SK-N-SH (cell line): ENCODE measurements around the gene OR2M5. TPM values are rescaled to one million over a fixed set of nuclear protein-coding genes. Genes with fewer than 3 reads are reported as not detected.

ENCODE experiments used
- CTCF ChIA-PET: fragments of 300-600, 350-600 bp; formaldehyde crosslinking; extraction: SDS; loops from one replicate; lab custom pipeline; 2021; lab: Yijun Ruan, JAX
- POLR2A ChIA-PET: fragments of 350-600 bp; sonication (Branson Sonifier 250); formaldehyde crosslinking; extraction: SDS; loops from one replicate; lab custom pipeline; 2020; ENCODE audit warnings: antibody characterized with exemption, inconsistent platforms; lab: Yijun Ruan, JAX
- DNase-seq: peaks from one replicate; pipeline ENCODE4 v3.0.0; 2012
- H2AFZ ChIP-seq: fragments of 200-600 bp; sonication (generic); 2 replicates; pipeline ENCODE4 v1.8.1; 2016; ENCODE audit warnings: antibody characterized with exemption, mild to moderate bottlenecking, low read depth
- H3F3A ChIP-seq: fragments of 200-600 bp; sonication (generic); replicated peaks from 2 replicates; pipeline ENCODE3; 2016; ENCODE audit warnings: antibody characterized with exemption, mild to moderate bottlenecking; ENCODE audit not compliant: insufficient read depth
- H3K27ac ChIP-seq, 2 experiments: fragments of 200-500 bp in 1 of 2; fragments of 200-600 bp in 1 of 2; sonication (Bioruptor generic) in 1 of 2; sonication (generic), shearing (Covaris generic) in 1 of 2; 2 replicates each; pipeline versions ENCODE4 v1.5.1 to v1.6.1; 2014 to 2016; ENCODE audit warnings: low read depth in 2 of 2, inconsistent platforms in 1 of 2, low read length in 1 of 2, mild to moderate bottlenecking in 1 of 2, mixed read lengths in 1 of 2
- H3K27me3 ChIP-seq: fragments of 200-600 bp; sonication (generic), shearing (Covaris generic); 2 replicates; pipeline ENCODE4 v1.6.1; 2016; ENCODE audit warnings: mixed run types; ENCODE audit not compliant: insufficient read depth
- H3K36me3 ChIP-seq, 2 experiments: fragments of 200-500 bp in 1 of 2; fragments of 200-600 bp in 1 of 2; sonication (Bioruptor generic) in 1 of 2; sonication (generic) in 1 of 2; replicated peaks in 1 of 2; 2 replicates each; pipeline versions ENCODE3 to v1.5.1; 2014 to 2016; ENCODE audit warnings: low read length in 1 of 2, mild to moderate bottlenecking in 1 of 2; ENCODE audit not compliant: insufficient read depth in 2 of 2, control insufficient read depth in 1 of 2
- H3K4me1 ChIP-seq, 2 experiments: fragments of 200-500 bp in 1 of 2; fragments of 200-600 bp in 1 of 2; sonication (Bioruptor generic) in 1 of 2; sonication (generic), shearing (Covaris generic) in 1 of 2; 2 replicates each; pipeline versions ENCODE4 v1.5.1 to v1.6.1; 2014 to 2016; ENCODE audit warnings: low read depth in 1 of 2, low read length in 1 of 2, mixed run types in 1 of 2; ENCODE audit not compliant: insufficient read depth in 2 of 2, control insufficient read depth in 1 of 2
- H3K4me2 ChIP-seq: fragments of 200-600 bp; sonication (generic), shearing (Covaris generic); 2 replicates; pipeline ENCODE4 v1.6.1; 2017; ENCODE audit warnings: mixed run types
- H3K4me3 ChIP-seq, 2 experiments: fragments of 200-500 bp in 1 of 2; fragments of 200-600 bp in 1 of 2; sonication (Bioruptor generic) in 1 of 2; sonication (generic), shearing (Covaris generic) in 1 of 2; 2 replicates each; pipeline versions ENCODE4 v1.5.1 to v1.8.1; 2014 to 2016; ENCODE audit warnings: low read depth in 2 of 2, inconsistent platforms in 1 of 2, low read length in 1 of 2, mild to moderate bottlenecking in 1 of 2, mixed read lengths in 1 of 2, moderate library complexity in 1 of 2
- H3K79me2 ChIP-seq: fragments of 200-600 bp; sonication (generic); 2 replicates; pipeline ENCODE4 v1.8.1; 2017; ENCODE audit warnings: mild to moderate bottlenecking; ENCODE audit not compliant: insufficient read depth
- H3K9ac ChIP-seq: fragments of 200-600 bp; sonication (generic); 2 replicates; pipeline ENCODE4 v1.6.1; 2017; ENCODE audit warnings: mixed run types
- H3K9me2 ChIP-seq: fragments of 200-600 bp; sonication (generic); 2 replicates; pipeline ENCODE4 v1.6.1; 2017; ENCODE audit warnings: mixed run types
- H3K9me3 ChIP-seq: fragments of 200-600 bp; sonication (generic); 2 replicates; pipeline ENCODE4 v1.6.1; 2017; ENCODE audit warnings: mixed run types, mild to moderate bottlenecking, moderate library complexity
- H4K20me1 ChIP-seq: fragments of 200-600 bp; sonication (generic); 2 replicates; pipeline ENCODE4 v1.6.1; 2017; ENCODE audit warnings: mild to moderate bottlenecking, mixed run types; ENCODE audit not compliant: insufficient read depth
- CHD2 ChIP-seq: fragments of 150-350 bp; IDR thresholded peaks from 2 replicates; pipeline ENCODE4 v1.6.1; 2018; ENCODE audit warnings: low read length; ENCODE audit not compliant: partially characterized antibody
- ELF1 ChIP-seq: IDR thresholded peaks from 2 replicates; pipeline ENCODE4 v1.4.0; 2012
- GABPA ChIP-seq: IDR thresholded peaks from 2 replicates; pipeline ENCODE4 v1.4.0; 2012; ENCODE audit warnings: low read depth, mild to moderate bottlenecking
- GATA2 ChIP-seq: sonication (generic); formaldehyde crosslinking; IDR thresholded peaks from 2 replicates; pipeline ENCODE4 v1.5.0; 2020; ENCODE audit warnings: mild to moderate bottlenecking, missing genetic modification reagents
- MEF2A ChIP-seq: IDR thresholded peaks from 2 replicates; pipeline ENCODE4 v1.4.0; 2012; ENCODE audit warnings: low read depth, borderline replicate concordance
- RAD21 ChIP-seq: IDR thresholded peaks from 2 replicates; pipeline ENCODE4 v1.6.1; 2012; ENCODE audit warnings: mild to moderate bottlenecking, low read length
- TEAD4 ChIP-seq: IDR thresholded peaks from 2 replicates; pipeline ENCODE4 v1.4.0; 2012; ENCODE audit warnings: mild to moderate bottlenecking, borderline replicate concordance; ENCODE audit not compliant: insufficient read depth
- ZBTB33 ChIP-seq: IDR thresholded peaks from 2 replicates; pipeline ENCODE4 v1.4.0; 2012; ENCODE audit warnings: low read depth, borderline replicate concordance
- WGBS: methylation state at CpG from one replicate; pipeline ENCODE4 v1.1.6; 2017; ENCODE audit warnings: low lambda C conversion rate; 5-methylcytosine and 5-hydroxymethylcytosine counted together
- polyA plus RNA-seq, 3 experiments: library from polyadenylated mRNA; depleted of rRNA; stranded (reverse); fragments of >200 nt; gene quantifications; 2 replicates each; pipeline ENCODE4 v1.2.3, GENCODE V29; 2012
- TF ChIP-seq, protein P1 (sequence below): fragments of 200-600 bp; sonication (generic); IDR thresholded peaks from 2 replicates; pipeline ENCODE4 v1.6.1; 2017; ENCODE audit warnings: antibody characterized with exemption, mild to moderate bottlenecking, moderate library complexity

OR2M5 gene
- polyA plus RNA-seq, 1 of the 3 experiments (the other 2 are of a cell fraction): not detected

DNA sequence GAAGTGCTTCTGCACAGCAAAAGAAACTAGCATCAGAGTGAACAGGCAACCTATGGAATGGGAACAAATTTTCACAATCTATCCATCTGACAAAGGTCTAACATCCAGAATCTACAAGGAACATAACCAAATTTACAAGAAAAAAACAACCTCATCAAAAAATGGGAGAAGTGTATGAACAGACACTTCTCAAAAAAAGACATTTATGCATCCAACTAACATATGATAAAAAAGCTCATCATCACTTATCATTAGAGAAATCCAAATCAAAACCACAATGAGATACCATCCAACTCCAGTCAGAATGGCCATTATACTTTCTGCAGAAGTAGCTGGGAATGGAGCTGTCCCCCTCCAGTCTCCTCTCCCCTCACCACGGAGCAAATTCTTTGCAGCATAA lies 49.2 kb downstream of the OR2M5 start:
- Histone ChIP-seq H3K79me2 (no peaks in the 10 kb centered on the region), H3K4me2 (no peak overlapping the region), H3K4me1 (no peaks in the 10 kb centered on the region), H2AFZ (no peak overlapping the region), H3K27me3 (no peaks in the 10 kb centered on the region), H3K9me3 (no peaks in the 10 kb centered on the region), H3K9ac (no peak overlapping the region), H3K4me3 (no peak overlapping the region), H4K20me1 (no peaks in the 10 kb centered on the region), H3K27ac (no peak overlapping the region), H3F3A (no peaks in the 10 kb centered on the region), H3K36me3 (no peaks in the 10 kb centered on the region), H3K9me2 (no peaks in the 10 kb centered on the region)
- ChIA-PET CTCF (no interaction called here), POLR2A (no interaction called here)
- TF ChIP-seq, protein P1, sequence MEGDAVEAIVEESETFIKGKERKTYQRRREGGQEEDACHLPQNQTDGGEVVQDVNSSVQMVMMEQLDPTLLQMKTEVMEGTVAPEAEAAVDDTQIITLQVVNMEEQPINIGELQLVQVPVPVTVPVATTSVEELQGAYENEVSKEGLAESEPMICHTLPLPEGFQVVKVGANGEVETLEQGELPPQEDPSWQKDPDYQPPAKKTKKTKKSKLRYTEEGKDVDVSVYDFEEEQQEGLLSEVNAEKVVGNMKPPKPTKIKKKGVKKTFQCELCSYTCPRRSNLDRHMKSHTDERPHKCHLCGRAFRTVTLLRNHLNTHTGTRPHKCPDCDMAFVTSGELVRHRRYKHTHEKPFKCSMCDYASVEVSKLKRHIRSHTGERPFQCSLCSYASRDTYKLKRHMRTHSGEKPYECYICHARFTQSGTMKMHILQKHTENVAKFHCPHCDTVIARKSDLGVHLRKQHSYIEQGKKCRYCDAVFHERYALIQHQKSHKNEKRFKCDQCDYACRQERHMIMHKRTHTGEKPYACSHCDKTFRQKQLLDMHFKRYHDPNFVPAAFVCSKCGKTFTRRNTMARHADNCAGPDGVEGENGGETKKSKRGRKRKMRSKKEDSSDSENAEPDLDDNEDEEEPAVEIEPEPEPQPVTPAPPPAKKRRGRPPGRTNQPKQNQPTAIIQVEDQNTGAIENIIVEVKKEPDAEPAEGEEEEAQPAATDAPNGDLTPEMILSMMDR: no peak
- TF ChIP-seq GABPA (no peak), MEF2A (no peak), ZBTB33 (no peak), ELF1 (no peak), GATA2 (CRISPR knock-in tag) (no peak), TEAD4 (no peak), RAD21 (no peak), CHD2 (no peak)
- 0% methylated on average over 1 of the region's 1 CpG for WGBS
- no peak for DNase-seq

Other genes with a start within 250 kb of the OR2M5 start
- 0.13 TPM in 1 of 2 replicates, not detected in the other for gene OR2W3, start 249.6 kb upstream of the OR2M5 start, polyA plus RNA-seq (2012; rRNA removed)
- not detected in 2 replicates for gene OR2T8, start 224.9 kb upstream of the OR2M5 start, polyA plus RNA-seq (2012; rRNA removed)
- gene OR2AJ1, start 220.3 kb upstream of the OR2M5 start, polyA plus RNA-seq (2012; rRNA removed): not detected in 2 replicates
- not detected in 2 replicates for gene OR2L8, start 196.3 kb upstream of the OR2M5 start, polyA plus RNA-seq (2012; rRNA removed)
- 0.06 TPM in 1 of 2 replicates, not detected in the other for gene OR2AK2, start 179.9 kb upstream of the OR2M5 start, polyA plus RNA-seq (2012; rRNA removed)
- gene OR2L5, start 131.5 kb upstream of the OR2M5 start, polyA plus RNA-seq (2012; rRNA removed): not detected in 2 replicates
- 0.03 and 0.08 TPM in 2 replicates for gene OR2L2, start 115.1 kb upstream of the OR2M5 start, polyA plus RNA-seq (2012; rRNA removed)
- gene OR2L3, start 98.3 kb upstream of the OR2M5 start, polyA plus RNA-seq (2012; rRNA removed): 0.02 and 0.03 TPM in 2 replicates
- gene OR2L13, start 50.0 kb upstream of the OR2M5 start, polyA plus RNA-seq (2012; rRNA removed): 0.15 and 0.23 TPM in 2 replicates
- not detected in 2 replicates for gene OR2M2, start 29.7 kb downstream of the OR2M5 start, polyA plus RNA-seq (2012; rRNA removed)
- not detected in 2 replicates for gene OR2M3, start 52.1 kb downstream of the OR2M5 start, polyA plus RNA-seq (2012; rRNA removed)
- not detected in 2 replicates for gene OR2M4, start 86.3 kb downstream of the OR2M5 start, polyA plus RNA-seq (2012; rRNA removed)
- 0.07 TPM in 1 of 2 replicates, not detected in the other for gene OR2T33, start 132.8 kb downstream of the OR2M5 start, polyA plus RNA-seq (2012; rRNA removed)
- gene OR2T12, start 158.3 kb downstream of the OR2M5 start, polyA plus RNA-seq (2012; rRNA removed): not detected in 2 replicates
- gene OR2M7, start 179.4 kb downstream of the OR2M5 start, polyA plus RNA-seq (2012; rRNA removed): not detected in 2 replicates
- gene OR14C36, start 203.6 kb downstream of the OR2M5 start, polyA plus RNA-seq (2012; rRNA removed): not detected in 2 replicates
- gene OR2T4, start 216.5 kb downstream of the OR2M5 start, polyA plus RNA-seq (2012; rRNA removed): not detected in 2 replicates
- gene OR2T6, start 230.6 kb downstream of the OR2M5 start, polyA plus RNA-seq (2012; rRNA removed): not detected in 2 replicates